Left cardiac atrium (tissue), 4 donors: ENCODE data around the gene EZH1. TPM values are rescaled to one million over a fixed set of nuclear protein-coding genes. Genes with fewer than 3 reads are reported as not detected.

Source experiments
- ATAC-seq, 2 donors: fragments of 200-7000 bp; cut with Tn5 transposase; one replicate each; pipeline ENCODE4 v1.9.1; 2020; ENCODE audit warnings: mild to moderate bottlenecking in 2 of 2, moderate library complexity in 2 of 2
- DNase-seq: peaks from one replicate; pipeline ENCODE4 v3.0.0-alpha.2; 2020
- intact Hi-C, 2 donors: fragments of 100-400 bp; cut with DNase I; formaldehyde crosslinking; loops; one replicate each; pipeline versions ENCODE4 v1.14.1 to v1.15.1; 2022 to 2023
- long read RNA-seq: library from polyadenylated mRNA; unstranded; transcript quantifications from one replicate; pipeline ENCODE4 v2.0.0, GENCODE V29; 2021
- total RNA-seq, 2 donors: library from RNA; stranded (reverse); fragmentation: NEBNext Ultra II Directional; extraction: Animal tissue kit (Norgen Biotek cat#: 25700); gene quantifications; one replicate each; pipeline ENCODE4 v1.2.1, GENCODE V29; 2021
- donor health status: DM: no; HTN: yes; CAD: no.
- donor health status: DM: no; HTN: yes; CAD: no; lungs with severe emphysema.
- donor health status: DM: yes; HTN: yes; CAD: no.
- donor health status: Dilated cardiomyopathy.

Gene EZH1
- total RNA-seq: 10 to 100 TPM; 28.7 to 38.1 TPM
- long read RNA-seq, full-length matches to known transcripts: 2 of 23 reads
- long read RNA-seq, partial matches to known transcripts: 19 of 23 reads
- long read RNA-seq, other reads (novel, unspliced or antisense): 2 of 23 reads

DNA sequence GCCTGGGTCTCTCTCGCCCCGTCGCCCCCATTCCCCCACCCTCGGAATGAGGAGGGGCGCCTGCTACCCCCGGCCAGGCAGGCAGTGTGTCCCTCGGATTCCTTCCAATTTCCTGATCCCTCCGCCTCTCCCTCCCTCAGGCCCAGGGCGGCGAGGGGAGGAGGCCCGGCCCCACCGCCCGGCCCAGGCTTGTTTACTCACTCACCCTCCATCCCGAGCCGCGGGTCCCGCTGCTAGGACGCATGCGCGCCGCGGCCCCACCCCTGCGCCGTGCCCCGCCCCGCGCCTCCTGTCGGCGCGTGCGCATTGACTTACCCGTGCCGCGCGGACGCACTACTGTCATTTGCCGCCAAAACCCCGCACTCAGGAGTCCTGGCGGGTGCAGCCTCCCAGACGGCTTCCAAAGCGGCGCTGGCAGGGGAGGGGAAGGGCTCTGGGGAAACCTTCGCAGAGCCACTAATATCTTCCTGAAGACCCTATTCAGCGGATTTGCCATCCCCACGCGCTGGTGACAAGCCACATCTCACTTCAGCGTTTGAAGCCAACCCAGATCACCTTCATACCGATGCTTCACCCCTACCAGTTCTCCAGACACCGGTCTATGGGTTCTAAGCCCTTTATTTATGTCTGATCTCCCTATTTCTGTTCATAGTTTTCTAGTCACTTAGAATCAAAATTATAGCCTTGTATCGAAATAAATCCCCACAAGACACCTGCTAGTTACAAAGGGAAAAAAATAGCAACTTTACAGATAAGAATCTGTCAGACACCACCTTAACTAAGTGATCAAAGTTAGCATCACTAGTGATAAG lies at the start of gene EZH1:
Gene EZH1, minus strand, starts transcription at position 235 of the 812 bp plus-strand sequence. CDS start 16,099 bp downstream, outside the sequence.
- DNase-seq: peak; percentile 90
- peak; percentile 98 to 99 for ATAC-seq
- intact Hi-C loops: no loop called here

DNA sequence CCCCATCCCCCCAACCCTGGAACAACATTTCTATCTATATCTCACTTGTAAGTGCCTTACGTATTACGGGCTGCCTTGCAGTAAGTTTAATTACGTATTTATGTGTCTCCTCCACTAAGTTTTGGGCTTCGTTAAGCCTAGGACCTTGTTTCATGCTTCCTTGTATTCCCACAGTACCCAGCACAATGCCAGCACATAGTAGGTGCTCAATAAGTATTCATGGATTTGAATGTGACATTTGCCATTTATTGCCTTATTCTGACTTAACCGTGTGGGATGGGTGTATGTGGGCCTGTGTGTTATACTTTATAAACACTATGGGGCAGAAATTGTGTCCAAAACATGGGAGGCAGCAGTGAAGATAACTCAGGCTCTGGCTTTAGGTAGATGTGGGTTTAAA lies 47.7 kb upstream of the EZH1 start:
- no peak for DNase-seq
- intact Hi-C loops: no loop called here
- ATAC-seq: no peak

DNA sequence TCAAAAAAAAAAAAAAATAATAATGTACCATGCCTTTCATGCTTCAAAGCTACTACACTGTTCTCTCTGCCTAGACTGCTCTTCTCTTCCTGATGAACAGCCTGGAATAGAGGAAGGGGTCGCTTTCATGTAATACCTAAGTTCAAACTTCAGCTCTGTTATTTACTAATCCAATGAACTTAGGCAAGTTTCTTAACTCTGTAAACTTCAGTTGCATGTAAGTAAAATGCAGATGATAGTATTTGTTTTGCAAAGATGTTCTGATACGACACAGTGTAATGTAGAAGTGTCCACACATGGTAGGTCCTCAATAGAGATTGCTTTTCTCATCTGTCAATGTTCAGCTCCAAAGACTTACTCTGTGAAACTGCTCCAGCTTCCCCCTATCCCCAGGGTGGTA lies 47.1 kb upstream of the EZH1 start:
- intact Hi-C loops: no loop called here
- ATAC-seq: no peak
- no peak for DNase-seq

DNA sequence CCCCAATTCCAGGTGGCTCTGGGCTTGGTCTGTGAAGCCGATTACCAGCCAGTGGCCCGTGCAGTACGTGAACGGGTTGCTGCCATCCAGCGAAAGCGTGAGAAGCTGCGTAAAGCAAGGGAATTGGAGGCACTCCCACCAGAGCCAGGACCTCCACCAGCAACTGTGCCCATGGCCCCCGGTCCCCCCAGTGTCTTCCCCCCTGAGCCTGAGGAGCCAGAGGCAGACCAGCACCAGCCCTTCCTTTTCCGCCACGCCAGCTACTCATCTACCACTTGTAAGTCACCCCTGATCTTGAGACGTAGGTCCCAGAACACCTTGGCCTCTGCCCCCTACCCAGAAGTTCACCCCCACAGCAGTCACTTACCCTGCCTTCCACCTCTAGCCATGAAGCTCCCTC lies 42.4 kb upstream of the EZH1 start:
- intact Hi-C loops: no loop called here
- DNase-seq (no peak), ATAC-seq (no peak)

DNA sequence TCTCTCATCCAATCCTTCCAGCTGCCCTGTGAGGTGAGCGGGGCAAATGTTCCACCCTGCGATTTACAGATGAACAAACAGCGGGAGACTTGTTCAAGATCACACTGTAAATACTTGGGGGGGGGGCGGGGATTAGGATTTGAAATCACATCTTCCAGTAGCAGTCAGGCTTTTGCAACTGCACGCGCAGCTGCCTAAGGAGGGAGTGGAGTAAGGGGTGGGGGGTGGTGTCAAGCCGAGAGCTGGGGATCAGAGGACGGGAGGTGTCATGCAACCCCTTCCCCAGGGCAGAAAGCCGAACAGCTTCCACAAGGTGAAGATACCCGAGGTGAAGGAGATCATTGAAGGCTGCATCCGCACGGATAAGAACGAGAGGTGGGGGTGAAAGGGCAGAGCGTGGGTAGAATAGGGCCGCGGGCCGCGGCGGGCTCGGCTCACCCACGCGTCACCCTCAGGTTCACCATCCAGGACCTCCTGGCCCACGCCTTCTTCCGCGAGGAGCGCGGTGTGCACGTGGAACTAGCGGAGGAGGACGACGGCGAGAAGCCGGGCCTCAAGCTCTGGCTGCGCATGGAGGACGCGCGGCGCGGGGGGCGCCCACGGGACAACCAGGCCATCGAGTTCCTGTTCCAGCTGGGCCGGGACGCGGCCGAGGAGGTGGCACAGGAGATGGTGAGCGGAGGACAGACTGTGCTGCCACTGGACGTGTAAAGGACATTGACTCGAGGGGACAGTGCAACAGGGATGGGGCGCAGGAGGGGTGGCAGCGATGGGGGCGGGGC lies 40.2 kb upstream of the EZH1 start:
- no peak for DNase-seq
- intact Hi-C loops: no loop called here
- no peak for ATAC-seq

DNA sequence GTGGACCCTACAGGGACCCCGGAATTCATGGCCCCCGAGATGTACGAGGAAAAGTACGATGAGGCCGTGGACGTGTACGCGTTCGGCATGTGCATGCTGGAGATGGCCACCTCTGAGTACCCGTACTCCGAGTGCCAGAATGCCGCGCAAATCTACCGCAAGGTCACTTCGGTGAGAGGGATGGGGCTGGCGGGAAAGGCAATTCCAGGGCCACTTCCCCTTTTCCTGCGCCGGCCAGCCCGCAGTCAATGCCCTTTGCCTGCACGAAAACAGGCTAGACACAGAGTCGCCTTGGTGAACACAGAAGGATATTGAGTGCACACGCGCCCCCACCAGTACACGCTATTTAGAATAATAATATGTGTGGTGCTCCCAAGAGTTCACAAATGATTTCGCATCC lies 39.6 kb upstream of the EZH1 start:
- ATAC-seq: no peak
- intact Hi-C loops: no loop called here
- DNase-seq: no peak

DNA sequence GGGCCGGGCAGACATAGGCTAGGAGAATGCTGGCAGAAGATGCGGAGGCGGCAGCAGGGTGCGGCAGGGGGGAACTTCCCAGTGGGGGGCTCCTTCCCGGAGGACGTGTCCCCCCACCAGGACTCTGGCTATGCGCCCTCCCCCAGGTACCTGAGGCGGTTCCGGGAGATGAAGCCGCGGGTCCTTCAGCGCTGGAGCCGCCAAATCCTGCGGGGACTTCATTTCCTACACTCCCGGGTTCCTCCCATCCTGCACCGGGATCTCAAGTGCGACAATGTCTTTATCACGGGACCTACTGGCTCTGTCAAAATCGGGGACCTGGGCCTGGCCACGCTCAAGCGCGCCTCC lies 38.9 kb upstream of the EZH1 start:
- intact Hi-C loops: no loop called here
- DNase-seq (no peak), ATAC-seq (no peak)

DNA sequence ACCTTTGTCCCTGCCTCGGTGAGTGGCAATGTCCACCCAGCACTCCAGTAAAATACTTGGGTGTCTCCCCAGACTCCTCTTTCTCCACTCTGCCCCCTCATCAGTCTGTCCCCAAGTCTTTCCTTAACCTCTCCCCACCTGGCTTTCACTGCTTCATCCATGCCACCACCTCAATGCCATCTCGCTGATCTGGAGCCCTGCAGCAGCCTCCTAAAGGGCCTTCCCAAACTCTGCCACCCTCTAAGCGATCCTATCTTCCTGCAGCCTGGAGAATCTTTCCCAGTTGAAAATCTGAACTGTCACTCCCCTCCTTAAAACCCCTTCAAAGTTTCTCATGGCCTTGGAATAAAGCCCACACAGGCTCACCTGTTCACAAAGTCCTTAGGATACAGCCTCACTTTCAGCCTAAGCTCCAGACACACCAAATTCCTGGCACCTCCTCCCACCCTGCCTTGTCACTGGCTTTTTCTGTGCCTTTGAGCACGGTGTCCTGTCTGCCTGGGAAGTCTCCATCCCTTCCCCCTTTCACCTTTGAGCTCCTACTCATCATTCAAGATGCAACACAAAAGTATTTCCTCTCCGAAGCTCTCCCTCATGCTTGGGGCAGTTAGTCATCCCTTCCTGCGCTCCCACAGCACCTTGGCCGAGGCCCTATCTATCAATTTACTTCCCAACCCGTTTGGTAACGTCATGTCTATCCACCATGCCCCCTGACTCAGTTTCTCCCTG lies 38.4 kb upstream of the EZH1 start:
- ATAC-seq (peak in 1 of 2 donors; percentile 57), DNase-seq (no peak)
- intact Hi-C loops: no loop called here

DNA sequence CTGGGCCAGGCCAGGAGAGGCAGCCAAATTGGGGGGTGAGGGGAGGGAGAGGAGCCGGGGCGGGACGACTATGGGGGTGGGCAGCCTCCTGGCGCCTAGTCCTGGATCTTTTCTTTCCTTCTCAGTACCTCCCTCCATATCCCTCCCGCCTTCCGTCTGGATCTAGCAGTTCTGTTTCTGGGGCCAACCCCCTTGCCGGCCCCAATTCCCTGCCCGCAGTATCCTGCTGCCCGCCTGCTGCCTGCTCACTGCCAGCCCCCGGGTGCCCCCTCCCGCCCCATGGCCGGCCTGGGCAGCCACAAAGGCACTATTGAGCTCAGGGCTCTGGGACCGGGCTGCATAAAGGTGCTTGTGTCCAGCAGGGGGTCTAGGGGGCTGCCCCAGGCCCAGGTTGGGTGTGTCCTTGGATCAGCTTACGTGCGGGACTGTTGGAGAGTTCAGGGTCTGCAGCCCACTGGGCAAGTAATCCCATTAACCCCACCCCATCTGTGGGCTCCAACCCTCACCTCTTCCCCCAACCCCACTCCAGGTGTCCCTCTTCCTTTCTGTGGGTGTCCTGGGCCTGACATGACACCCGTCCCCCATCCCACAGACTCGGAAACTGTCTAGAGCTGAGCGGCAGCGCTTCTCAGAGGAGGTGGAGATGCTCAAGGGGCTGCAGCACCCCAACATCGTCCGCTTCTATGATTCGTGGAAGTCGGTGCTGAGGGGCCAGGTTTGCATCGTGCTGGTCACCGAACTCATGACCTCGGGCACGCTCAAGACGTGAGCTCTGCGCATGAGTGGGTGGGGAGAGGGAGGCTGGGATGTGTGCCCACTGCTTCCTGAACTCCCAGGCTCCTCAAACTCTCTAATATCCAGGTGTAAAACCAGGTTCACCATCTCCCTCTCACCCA lies 37.6 kb upstream of the EZH1 start:
- no peak for DNase-seq
- ATAC-seq: peak in 1 of 2 donors; percentile 10
- intact Hi-C loops: no loop called here

DNA sequence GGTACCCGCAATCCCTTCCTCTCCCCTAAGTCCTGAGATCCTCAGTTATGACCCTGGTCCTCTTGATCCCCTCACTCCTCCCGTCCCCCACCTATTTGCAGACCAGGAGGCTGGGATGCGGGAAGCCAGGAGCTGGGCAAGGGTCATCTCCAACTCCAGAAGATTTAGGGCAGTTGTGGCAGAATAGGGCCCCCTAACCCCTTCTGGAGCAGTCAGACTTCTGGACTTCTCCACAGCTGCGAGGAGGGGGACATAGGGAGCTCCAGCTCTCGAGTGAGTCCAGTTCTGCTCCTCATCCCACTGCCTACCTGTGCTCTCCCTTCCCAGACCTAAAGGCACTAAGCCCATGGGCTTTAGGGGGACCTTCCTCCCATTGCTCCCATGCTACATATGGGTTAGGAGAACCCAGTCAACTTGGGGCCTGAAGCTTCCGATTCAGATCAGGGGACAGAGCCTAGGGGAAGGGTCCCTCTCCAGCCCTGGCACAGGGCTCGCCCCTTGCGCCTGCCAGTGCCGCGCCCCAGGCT lies 36.9 kb upstream of the EZH1 start:
- ATAC-seq (no peak), DNase-seq (no peak)
- intact Hi-C loops: no loop called here

DNA sequence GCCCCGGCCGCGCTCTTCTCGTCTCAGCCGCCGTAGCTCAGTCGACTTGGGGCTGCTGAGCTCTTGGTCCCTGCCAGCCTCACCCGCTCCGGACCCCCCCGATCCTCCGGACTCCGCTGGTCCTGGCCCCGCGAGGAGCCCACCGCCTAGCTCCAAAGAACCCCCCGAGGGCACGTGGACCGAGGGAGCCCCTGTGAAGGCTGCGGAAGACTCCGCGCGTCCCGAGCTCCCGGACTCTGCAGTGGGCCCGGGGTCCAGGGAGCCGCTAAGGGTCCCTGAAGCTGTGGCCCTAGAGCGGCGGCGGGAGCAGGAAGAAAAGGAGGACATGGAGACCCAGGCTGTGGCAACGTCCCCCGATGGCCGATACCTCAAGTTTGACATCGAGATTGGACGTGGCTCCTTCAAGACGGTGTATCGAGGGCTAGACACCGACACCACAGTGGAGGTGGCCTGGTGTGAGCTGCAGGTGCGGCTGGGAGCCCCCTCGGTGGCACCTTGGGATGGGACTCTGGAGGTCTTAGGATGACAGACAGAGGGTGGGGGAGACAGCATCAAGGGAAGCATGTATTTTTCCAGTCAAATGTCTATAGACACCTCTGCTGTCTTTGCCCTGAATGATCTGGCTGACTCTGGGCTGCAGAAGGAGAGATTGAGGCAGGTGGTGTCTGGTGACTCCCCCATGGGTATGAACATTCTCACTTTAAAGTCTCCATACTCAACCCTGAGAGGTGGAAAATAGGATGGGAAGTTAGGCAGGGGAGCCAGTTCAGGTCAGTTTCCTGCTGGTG lies 36.2 kb upstream of the EZH1 start:
- DNase-seq: no peak
- no peak for ATAC-seq
- intact Hi-C loops: no loop called here

DNA sequence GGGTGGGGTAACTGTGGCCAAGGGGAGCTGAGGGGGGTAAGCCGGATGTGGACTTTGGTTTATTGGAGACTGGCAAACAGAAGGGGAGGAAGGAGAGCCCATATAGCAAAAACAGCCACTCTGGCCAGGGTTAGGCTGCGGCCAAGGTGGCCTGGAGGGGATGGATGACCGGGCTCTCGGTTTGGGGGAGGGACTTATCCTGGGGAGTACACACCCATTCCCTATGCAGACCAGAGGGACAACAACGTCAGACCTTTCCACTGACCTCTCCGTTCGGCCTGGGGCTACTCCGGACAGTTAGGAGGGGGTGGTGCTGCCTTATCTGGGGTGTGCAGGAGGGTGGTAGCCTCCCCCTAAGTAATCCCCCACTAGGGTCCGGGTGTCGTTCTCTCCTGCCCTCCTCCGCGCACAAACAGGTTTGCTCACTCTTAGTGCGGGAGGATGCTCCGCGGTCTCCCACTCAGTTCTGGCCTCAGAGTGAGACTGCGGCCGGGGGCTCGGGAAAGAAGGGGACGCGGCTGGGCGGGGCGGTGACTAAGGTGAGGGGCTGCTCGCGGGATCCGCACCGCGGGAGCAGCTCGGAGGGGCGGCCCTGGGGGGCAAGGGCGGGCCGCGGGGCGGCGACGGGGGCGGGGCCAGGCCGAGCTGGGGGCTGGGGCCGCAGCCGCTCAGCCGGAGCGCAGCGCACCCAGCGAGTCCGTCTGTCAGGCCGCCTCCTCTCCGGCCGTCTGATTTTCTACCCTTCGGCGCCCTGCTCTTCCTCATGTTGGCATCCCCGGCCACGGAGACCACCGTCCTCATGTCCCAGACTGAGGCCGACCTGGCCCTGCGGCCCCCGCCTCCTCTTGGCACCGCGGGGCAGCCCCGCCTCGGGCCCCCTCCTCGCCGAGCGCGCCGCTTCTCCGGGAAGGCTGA lies 35.4 kb upstream of the EZH1 start, which contains the start of gene WNK4:
Gene WNK4, plus strand, starts transcription at position 675 of the 915 bp plus-strand sequence. Its CDS starts 89 bp downstream, at position 764.
- DNase-seq (no peak), ATAC-seq (peak; percentile 60 to 62)
- intact Hi-C loops: no loop called here

DNA sequence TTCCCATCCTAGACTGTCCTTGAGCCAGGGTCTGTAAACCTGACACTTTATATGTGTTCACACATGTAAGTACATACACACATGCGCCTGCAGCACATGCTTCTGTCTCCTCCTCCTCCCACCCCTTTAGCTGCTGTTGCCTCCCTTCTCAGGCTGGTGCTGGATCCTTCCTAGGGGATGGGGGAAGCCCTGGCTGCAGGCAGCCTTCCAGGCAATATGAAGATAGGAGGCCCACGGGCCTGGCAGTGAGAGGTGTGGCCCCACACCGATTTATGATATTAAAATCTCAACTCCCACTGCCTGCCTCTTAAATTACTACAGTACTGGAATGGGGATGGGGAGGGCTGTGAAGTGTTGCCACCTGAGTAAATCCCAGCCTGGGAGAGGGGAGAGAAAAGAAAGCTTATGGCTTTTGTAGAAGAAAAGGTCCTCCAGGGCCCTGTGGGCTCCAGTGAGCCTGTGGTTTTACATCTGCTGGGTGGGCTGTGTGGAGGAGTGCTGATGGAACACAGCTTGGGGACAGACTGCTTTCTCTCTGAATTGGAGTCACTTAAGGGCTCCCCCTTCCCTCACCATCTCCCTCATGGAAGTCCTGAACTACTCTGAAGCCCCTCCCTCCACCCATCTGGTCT lies 34.6 kb upstream of the EZH1 start:
- intact Hi-C loops: no loop called here
- no peak for ATAC-seq
- no peak for DNase-seq

DNA sequence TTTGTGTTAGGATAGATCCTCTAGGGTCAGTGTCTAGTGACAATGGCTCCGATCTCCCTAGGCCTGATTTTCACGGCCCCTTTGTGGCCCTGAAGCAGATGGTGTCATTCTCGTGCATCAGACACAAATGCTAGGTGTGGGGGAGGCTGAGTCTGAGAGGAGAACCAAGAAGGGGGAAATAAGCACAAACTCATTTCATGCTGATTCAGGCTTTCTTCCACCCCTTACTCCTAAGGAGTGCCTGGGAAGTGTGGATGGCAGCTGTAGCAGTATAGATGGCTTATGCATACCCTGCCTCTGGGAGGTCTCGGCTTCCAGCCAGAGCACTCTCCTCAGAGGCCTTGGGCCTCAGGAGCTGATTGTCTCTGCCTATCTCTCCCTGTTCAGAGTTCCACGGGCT lies 33.7 kb upstream of the EZH1 start:
- no peak for ATAC-seq
- DNase-seq: no peak

DNA sequence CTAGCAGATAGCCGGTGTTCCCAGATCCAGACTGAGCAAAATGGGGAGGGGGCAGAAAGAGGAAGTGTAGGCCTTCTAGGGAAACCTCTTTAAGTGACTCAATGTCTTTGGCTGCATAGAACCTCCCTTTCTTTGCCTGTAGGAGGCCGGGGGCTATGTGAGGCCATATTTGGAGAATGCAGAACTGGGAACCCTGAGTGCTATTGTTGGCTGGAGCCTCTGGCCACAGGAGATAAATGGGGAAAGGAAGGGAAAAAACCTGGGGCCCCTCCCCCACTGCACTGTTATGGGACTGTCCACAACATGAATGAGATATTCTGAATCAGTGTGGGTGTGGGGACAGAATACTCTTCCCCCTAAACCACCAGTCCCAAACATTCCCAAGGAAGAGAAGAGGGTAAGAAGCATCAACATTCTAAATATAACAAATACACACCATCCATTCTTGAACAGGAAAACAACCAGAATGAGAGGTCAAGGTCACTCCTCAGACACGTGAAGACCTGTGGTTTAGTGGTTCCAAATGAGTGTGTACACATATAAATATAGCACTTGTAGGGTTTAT lies 30.8 kb upstream of the EZH1 start:
- DNase-seq: no peak
- intact Hi-C loops: no loop called here
- ATAC-seq: no peak

More for the DNA sequence above, 33.7 kb upstream of the EZH1 start:
- intact Hi-C loops: no loop called here
